BJ (cell line): ENCODE data around the gene REEP6. TPM values are rescaled to one million over a fixed set of nuclear protein-coding genes. Genes with fewer than 3 reads are reported as not detected.
"Not testable (repeated sequence)": the region's sequence is repeated elsewhere in the genome, so short reads cannot be mapped to it uniquely, and the experiment has no call there.

Experiments used
- CTCF ChIA-PET: fragments of 350-600 bp; formaldehyde crosslinking; extraction: SDS; loops from one replicate; lab custom pipeline; 2021; ENCODE audit warnings: antibody characterized with exemption, inconsistent platforms; lab: Yijun Ruan, JAX
- POLR2A ChIA-PET: fragments of 300-600 bp; sonication (Branson Sonifier 250); formaldehyde crosslinking; extraction: SDS; loops from one replicate; lab custom pipeline; 2021; ENCODE audit warnings: antibody characterized with exemption; lab: Charles Lee
- DNase-seq: peaks from one replicate; pipeline ENCODE4 v3.0.0-alpha.2; 2011; ENCODE audit warnings: low read depth
- H3K27me3 ChIP-seq: 2 replicates; pipeline ENCODE4 v1.6.0; 2011; ENCODE audit warnings: low read length; ENCODE audit not compliant: control insufficient read depth, insufficient read depth
- H3K36me3 ChIP-seq: 2 replicates; pipeline ENCODE4 v1.5.1; 2011; ENCODE audit warnings: low read length; ENCODE audit not compliant: control insufficient read depth, insufficient read depth
- H3K4me3 ChIP-seq: 2 replicates; pipeline ENCODE4 v1.5.1; 2011; ENCODE audit warnings: low read depth, mild to moderate bottlenecking, control low read depth, low read length
- CTCF ChIP-seq: IDR thresholded peaks from 2 replicates; pipeline ENCODE4 v1.5.1; 2011; ENCODE audit warnings: low read depth, mild to moderate bottlenecking, control low read depth, inconsistent platforms, low read length, moderate library complexity; ENCODE audit not compliant: insufficient read depth
- polyA plus RNA-seq: library from polyadenylated mRNA; depleted of rRNA; stranded (reverse); fragments of >200 nt; gene quantifications from 2 replicates; pipeline ENCODE4 v1.2.3, GENCODE V29; 2011

The REEP6 gene
- polyA plus RNA-seq, 1 experiment = 3.1 TPM

DNA sequence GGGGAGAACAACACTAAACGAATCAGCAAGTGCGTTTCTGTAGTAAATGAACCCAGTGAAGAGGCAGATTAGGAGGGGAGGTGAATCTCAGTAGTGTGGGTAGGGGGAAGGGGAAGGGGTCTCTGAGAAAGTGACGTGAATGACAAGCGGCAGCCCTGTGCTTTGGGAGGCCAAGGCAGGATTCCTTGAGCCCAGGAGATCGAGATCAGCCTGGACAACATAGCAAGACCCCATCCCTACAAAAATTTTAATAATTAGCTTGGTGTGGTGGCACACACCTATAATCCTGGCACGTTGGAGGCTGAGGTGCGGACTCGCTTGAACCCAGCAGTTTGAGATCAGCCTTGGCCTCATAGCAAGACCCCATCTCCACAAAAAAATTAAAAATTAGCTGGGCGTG, 41.0 kb downstream of the REEP6 start:
- ChIA-PET CTCF (interaction anchor here (3.1 kb wide), 1 partner anchor 14 kb away, joined by 13 read pairs; no protein-coding TSS in a partner anchor), POLR2A (no interaction called here)
- Histone ChIP-seq H3K27me3 (no peaks in the 10 kb centered on the region; the same call in 1 of the 2 replicates), H3K36me3 (no peaks in the 10 kb centered on the region), H3K4me3 (no peak overlapping the region)
- DNase-seq = no peak
- TF ChIP-seq CTCF = no peak

- H3K4me3 ChIP-seq = no peak overlapping the region
- H3K36me3 ChIP-seq = no peaks in the 10 kb centered on the region
- H3K27me3 ChIP-seq = no peaks in the 10 kb centered on the region; the same call in 1 of the 2 replicates
- POLR2A ChIA-PET = no interaction called here
- CTCF ChIA-PET = interaction anchor here (3.1 kb wide), 1 partner anchor 13 kb away, joined by 13 read pairs; no protein-coding TSS in a partner anchor
- no peak for DNase-seq
- no peak for TF ChIP-seq CTCF
Measured at GRCh38 chr19:1533510-1534150, 42.6 kb downstream of the REEP6 start.

DNA sequence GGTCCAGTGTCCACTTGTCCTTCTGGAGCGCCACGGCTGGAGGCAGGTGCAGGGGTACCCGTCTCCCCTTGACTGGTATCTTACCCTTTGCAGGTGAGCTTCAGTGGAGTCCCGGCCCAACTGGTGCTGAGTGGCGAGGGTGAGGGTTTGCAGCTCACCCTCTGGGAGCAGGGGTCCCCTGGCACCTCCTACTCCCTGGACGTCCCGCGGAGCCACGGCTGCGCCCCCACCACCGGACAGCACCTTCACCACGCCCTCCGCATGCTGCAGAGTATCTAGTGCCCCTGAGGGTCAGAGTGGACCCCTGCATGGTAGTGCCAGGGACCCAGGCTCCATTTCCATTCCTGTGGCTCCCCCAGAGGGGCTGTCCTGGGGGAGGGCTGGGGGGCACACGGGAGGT, 44.0 kb downstream of the REEP6 start:
- no peak overlapping the region for H3K4me3 ChIP-seq
- no peak for TF ChIP-seq CTCF
- POLR2A ChIA-PET = no interaction called here
- H3K36me3 ChIP-seq = no peaks in the 10 kb centered on the region
- CTCF ChIA-PET = interaction anchor here (0.6 to 0.9 kb wide), 2 partner anchors 12 to 237 kb away, joined by 3 read pairs; no protein-coding TSS in a partner anchor
- no peaks in the 10 kb centered on the region; the same call in 1 of the 2 replicates for H3K27me3 ChIP-seq
- DNase-seq = no peak

DNA sequence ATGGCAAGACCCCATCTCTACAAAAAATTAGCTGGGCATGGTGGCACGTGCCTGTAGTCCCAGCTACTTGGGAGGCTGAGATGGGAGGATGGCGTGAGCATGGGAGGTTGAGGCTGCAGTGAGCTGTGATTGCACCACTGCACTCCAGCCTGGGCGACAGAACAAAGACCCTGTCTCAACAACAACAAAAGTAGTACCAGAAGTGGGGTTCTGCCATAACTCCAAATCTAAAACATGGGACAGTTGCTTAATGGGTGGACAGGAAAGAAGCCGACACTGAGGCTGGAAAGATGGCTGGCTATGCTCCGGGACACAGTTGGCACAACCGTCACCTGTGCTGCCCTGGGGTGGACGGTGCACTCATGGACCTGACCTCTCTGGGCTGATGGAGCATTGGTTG, 44.7 kb downstream of the REEP6 start:
- POLR2A ChIA-PET, DNase-seq, H3K4me3 ChIP-seq, H3K36me3 ChIP-seq, H3K27me3 ChIP-seq: not testable (repeated sequence)
- CTCF ChIA-PET = interaction anchor here (0.6 to 1.0 kb wide), 3 partner anchors 11 to 313 kb away, joined by 3 read pairs; no protein-coding TSS in a partner anchor

DNA sequence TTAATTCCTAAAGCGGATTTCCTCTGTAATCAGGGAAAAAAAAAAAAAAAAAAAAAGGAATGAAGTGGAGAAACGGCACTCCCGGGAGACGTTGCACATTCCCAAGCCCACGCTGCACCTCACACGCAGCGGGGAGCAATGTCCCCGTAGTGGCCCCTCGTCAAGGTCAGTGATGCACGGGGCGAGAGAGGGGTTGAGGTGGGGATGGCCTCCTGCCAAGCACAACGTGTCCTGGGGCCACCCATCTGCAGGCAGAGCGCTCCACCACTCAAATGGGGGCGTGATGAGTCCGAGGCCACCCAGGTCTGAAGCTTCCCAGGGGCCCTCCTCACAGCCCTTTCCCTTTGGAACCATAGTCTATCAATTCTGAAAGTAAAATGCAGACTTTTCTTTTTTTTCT, 48.0 kb downstream of the REEP6 start:
- ChIA-PET POLR2A (no interaction called here), CTCF (no interaction called here)
- no peak for TF ChIP-seq CTCF
- no peak for DNase-seq
- Histone ChIP-seq H3K4me3 (no peak overlapping the region), H3K36me3 (no peaks in the 10 kb centered on the region), H3K27me3 (peaks cover 4% of the 10 kb centered on the region)

GRCh38 chr19:1539749-1540148, 48.8 kb downstream of the REEP6 start:
- POLR2A ChIA-PET, H3K27me3 ChIP-seq, H3K4me3 ChIP-seq, DNase-seq, H3K36me3 ChIP-seq, CTCF ChIA-PET: not testable (repeated sequence)
